NCI-H748 treated with DMSO at 0.1 percent for 48 hours (cell line): ENCODE data around the gene SHISA6.

Experiments used
- DNase-seq: peaks from one replicate; lab custom pipeline; 2025; lab: John Stamatoyannopoulos, UW

Gene SHISA6

GRCh38 chr17:11353601-11354000 is 112.6 kb downstream of the SHISA6 start:
- DNase-seq: no peak

GRCh38 chr17:11356371-11356770 is 115.4 kb downstream of the SHISA6 start:
- no peak for DNase-seq

- DNase-seq: no peak
Observed at GRCh38 chr17:11363565-11364117, 122.6 kb downstream of the SHISA6 start.

- DNase-seq: no peak
Observed at GRCh38 chr17:11366272-11366850, 125.3 kb downstream of the SHISA6 start.

GRCh38 chr17:11369575-11369974 is 128.6 kb downstream of the SHISA6 start:
- DNase-seq: no peak

- no peak for DNase-seq
Observed at GRCh38 chr17:11372692-11373091, 131.7 kb downstream of the SHISA6 start.

- no peak for DNase-seq
Observed at GRCh38 chr17:11378506-11378905, 137.5 kb downstream of the SHISA6 start.

- no peak for DNase-seq
Observed at GRCh38 chr17:11380761-11381160, 139.7 kb downstream of the SHISA6 start.

GRCh38 chr17:11383157-11383556 is 142.1 kb downstream of the SHISA6 start:
- no peak for DNase-seq

GRCh38 chr17:11384131-11384530 is 143.1 kb downstream of the SHISA6 start:
- DNase-seq: no peak

GRCh38 chr17:11387610-11388009 is 146.6 kb downstream of the SHISA6 start:
- no peak for DNase-seq

- no peak for DNase-seq
Observed at GRCh38 chr17:11388054-11388453, 147.0 kb downstream of the SHISA6 start.

- DNase-seq: no peak
Observed at GRCh38 chr17:11389583-11389982, 148.6 kb downstream of the SHISA6 start.

GRCh38 chr17:11391134-11391533 is 150.1 kb downstream of the SHISA6 start:
- no peak for DNase-seq

GRCh38 chr17:11404431-11405276 is 163.6 kb downstream of the SHISA6 start:
- no peak for DNase-seq

- DNase-seq: peak; percentile 9
Observed at GRCh38 chr17:11406716-11407115, 165.7 kb downstream of the SHISA6 start.

- DNase-seq: no peak
Observed at GRCh38 chr17:11412654-11413053, 171.6 kb downstream of the SHISA6 start.

GRCh38 chr17:11418342-11418741 is 177.3 kb downstream of the SHISA6 start:
- no peak for DNase-seq

GRCh38 chr17:11430751-11431150 is 189.7 kb downstream of the SHISA6 start:
- no peak for DNase-seq

- DNase-seq: no peak
Observed at GRCh38 chr17:11438673-11439072, 197.7 kb downstream of the SHISA6 start.

GRCh38 chr17:11441004-11441403 is 200.0 kb downstream of the SHISA6 start:
- no peak for DNase-seq

GRCh38 chr17:11446316-11446715 is 205.3 kb downstream of the SHISA6 start:
- DNase-seq: no peak

GRCh38 chr17:11454096-11454495 is 213.1 kb downstream of the SHISA6 start:
- DNase-seq: no peak
